Posterior cingulate gyrus (tissue), 11 donors: ENCODE results near the gene RNF186.
"Not testable (repeated sequence)": the region's sequence is repeated elsewhere in the genome, so short reads cannot be mapped to it uniquely, and the experiment has no call there.

Experiments
- DNase-seq, 10 donors: peaks; one replicate each; pipeline versions ENCODE4 v3.0.0 to v3.0.0-alpha.2; 2020 to 2021; ENCODE audit warnings: mixed read lengths in 3 of 10
- intact Hi-C: fragments of 100-400 bp; cut with DNase I; formaldehyde crosslinking; loops from one replicate; pipeline ENCODE4 v1.15.1; 2023

RNF186 gene, protein sequence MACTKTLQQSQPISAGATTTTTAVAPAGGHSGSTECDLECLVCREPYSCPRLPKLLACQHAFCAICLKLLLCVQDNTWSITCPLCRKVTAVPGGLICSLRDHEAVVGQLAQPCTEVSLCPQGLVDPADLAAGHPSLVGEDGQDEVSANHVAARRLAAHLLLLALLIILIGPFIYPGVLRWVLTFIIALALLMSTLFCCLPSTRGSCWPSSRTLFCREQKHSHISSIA

DNA sequence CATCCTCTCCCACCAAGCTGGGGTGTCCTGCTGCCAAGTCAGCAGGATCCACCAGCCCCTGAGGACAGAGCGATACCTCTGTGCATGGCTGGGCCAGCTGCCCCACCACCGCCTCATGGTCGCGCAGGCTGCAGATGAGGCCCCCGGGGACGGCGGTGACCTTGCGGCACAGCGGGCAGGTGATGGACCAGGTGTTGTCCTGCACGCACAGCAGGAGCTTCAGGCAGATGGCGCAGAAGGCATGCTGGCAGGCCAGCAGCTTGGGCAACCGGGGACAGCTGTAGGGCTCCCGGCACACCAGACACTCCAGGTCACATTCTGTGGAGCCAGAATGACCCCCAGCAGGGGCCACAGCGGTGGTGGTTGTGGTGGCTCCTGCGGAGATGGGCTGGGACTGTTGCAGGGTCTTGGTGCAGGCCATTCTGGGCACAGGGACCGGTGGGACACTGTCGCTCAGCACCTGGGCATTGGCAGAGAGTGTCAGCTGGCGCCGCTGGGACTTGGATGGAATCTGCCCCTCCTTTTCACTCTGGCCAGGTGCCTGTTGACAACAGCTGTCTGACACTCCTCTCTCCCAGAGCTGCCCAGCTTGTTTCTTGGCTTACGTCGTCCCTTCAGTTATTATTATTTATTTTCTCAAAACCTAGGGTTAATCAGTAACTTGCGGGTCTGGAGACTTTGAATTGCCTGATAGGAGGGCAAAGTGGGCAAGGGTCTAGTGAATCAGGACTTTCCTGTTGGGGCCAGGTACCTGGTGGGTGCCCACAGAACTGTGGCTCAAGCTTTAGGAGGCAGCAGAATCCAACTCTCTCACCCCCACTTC lies at the start of gene RNF186:
RNF186 (minus strand) TSS at position 603 of the 823 bp plus-strand sequence; CDS start at position 421, 182 bp downstream.
- DNase-seq = peak in 1 of 10 donors; percentile 80
- intact Hi-C loops = no loop called here

DNA sequence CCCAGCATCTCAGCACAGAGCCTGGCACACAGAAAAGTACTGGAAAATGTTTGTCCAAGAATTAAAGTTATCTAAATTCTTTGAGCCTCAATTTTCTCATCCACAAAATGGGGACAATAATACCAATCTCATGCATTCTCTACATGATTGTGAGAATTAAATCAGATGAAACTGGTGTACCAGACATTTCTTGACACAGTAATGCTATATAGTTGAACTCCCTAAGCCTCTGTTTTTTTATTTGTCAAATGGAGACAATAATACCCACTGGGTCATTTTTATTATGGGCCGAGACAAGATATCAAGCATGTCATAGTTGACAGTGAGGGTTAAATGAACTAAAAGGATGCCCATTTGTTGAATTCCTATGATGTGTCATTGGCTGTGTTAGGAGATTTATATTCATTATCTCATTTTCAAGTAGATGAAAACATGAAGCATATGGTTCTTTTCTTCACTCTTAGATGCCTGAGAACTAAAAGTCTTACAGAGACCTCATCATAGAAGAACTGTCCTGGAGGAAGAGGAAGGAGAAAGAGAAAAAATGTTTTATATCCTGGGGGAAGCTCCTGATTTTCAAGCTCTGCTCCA lies 49.6 kb upstream of the RNF186 start:
- intact Hi-C loops = no loop called here
- DNase-seq = no peak

DNA sequence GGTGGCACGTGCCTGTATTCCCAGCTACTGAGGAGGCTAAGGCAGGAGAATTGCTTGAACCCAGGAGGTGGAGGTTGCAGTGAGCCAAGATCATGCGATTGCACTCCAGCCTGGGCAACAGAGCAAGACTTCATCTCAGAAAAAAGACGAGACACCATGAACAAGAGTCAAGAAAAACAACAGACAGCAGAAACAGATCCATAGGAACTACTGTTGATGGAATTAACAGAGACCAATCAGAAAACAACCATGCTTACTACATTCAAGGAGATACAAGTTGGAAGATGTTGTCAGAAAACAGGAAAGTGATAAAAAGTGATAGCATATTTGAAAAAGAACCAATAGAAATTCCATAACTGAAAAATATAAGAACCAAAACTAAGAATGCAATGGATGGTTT lies 47.9 kb upstream of the RNF186 start:
- no peak for DNase-seq
- intact Hi-C loops = no loop called here

DNA sequence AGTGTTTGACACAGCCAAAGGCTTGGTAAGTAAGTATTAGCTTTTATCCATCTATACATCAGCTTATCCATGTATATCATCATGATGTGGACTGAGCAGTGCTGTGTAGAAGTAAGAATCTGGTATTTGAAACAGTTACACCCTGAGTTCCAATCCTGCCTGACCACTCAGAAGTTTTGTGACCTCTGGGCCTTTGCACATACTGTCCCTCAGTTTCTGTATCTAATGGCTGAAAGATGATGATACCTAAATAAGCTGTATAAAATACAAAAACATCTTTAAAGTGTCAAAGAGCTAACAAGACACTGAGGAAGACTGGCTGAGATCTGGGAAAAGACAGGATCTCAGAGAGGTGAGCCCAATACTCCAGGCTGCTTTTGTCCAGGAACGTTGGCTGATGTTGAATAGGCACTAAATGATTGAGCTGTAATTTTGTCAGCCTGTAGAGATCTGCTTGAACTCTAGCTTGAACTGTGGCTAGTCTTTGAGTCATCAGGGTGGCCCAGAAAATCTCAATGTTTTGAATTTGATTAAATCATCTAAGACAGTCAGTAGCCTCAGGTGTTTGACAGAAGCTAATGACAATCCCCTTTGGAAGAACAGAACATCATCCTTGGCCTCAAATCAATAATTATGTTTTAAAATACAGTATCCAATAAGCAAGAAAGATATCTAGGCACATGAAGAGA lies 46.9 kb upstream of the RNF186 start:
- intact Hi-C loops = no loop called here
- no peak for DNase-seq

DNA sequence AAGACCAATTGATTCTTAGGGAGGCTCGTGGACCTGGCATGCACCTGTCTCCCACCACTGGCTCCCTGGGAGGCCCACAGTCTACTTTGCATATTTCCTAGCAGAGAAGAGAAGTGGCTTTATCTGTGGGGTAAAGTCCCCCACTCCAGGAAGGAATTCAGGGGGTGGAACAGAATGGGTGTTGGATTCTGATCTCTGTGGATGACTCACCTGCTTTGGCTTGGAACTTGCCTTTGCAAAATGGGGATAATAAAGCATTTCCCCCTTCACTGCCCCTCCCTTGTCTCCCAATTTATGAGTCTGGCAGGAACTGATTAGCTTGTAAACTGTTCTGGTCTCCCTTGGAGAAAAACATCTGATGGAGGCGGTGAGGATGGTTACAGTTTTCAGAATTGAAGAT lies 46.0 kb upstream of the RNF186 start:
- DNase-seq = no peak
- intact Hi-C loops = no loop called here

DNA sequence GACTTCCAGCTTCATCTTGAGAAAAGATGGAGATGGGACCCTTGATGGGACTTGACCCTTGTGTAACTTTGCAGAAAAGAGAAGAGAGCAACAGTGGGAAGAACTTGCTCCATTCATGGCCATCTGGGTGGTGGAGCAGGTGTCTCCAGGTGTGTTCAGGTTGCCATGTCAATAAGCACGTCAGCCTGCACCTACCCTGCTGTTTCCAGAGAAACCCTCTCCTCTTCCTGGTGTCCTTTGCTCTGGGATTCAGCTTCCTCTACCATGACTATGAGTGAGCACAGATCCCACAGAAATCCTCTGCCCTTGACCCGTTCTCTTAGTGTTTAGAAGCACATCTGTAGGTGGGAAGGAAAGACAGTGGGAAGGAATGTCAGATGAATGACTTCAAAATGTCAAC lies 45.3 kb upstream of the RNF186 start:
- intact Hi-C loops = no loop called here
- no peak for DNase-seq

DNA sequence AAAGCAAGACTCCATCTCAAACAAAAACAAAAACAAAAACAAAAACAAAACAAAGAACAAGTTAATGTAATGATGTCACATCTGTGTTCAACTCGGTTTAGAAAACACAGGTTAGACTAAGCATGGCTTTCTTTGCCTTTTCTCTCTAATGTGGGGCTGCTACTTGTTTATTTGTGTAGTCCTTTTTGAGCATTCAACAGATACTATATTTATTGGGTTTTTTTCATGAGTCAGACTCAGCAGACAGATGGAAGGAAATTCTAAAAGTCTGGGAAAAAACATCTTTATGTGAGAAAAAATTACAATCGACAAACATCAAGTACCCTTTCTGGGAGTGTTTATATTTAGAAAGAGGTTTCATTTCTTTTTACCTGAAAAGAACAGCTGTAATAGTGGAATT lies 44.8 kb upstream of the RNF186 start:
- no peak for DNase-seq
- intact Hi-C loops = no loop called here

DNA sequence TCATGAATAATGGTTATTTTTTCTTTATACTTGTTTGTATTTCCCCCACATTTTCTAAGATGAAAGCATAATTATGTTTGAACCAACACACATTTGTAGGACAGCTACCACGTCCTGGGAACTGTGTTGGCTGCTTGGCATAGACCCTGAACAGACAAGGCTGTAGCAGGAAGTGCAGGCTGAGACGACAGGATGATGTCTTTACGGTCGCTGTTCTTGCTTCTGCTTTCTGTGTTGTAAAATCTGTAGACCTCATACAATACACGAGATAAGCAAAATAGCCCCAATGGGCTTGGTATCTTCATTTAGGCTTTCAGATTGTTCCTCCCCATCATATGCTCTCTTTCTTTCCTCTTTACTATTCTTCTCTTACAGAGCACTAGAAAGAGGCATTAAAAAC lies 43.8 kb upstream of the RNF186 start:
- DNase-seq = no peak
- intact Hi-C loops = no loop called here

DNA sequence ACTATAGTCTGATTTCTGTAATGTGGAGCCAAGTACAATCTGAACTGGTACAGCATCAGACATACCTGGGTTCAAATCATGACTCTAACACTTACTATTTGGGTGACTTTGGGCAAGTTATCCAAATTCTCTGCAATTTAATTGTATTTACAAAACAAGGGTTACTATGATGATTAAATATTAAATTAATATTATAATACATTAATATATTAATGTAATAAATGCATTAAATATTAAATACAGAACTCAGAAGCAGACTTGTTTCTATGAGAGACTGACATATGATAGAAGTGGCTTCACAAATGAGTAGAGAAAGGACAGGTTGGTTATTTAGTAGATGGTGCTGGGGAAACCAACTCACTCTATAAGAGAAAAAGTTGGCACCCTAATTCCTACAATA lies 39.8 kb upstream of the RNF186 start:
- DNase-seq = no peak
- intact Hi-C loops = no loop called here

DNA sequence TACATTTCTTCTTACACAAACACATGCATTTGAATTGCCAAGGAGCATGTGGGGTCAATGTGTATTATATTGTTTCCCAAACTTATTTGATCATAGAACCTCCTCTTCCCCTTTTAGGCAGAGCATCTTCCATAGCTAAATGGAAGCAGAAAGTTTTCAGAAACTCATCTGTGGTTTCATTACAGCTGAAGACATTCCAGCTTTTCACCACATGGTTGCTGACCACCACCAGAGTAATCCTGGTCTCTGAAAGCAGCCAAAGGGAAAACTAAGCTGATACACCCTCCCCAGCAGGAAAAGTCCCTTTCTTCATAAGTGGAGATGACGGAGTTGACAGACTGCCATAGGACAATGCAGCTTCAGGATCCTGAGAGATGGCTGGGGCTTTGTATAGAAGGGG lies 37.0 kb upstream of the RNF186 start:
- DNase-seq = no peak
- intact Hi-C loops = no loop called here

DNA sequence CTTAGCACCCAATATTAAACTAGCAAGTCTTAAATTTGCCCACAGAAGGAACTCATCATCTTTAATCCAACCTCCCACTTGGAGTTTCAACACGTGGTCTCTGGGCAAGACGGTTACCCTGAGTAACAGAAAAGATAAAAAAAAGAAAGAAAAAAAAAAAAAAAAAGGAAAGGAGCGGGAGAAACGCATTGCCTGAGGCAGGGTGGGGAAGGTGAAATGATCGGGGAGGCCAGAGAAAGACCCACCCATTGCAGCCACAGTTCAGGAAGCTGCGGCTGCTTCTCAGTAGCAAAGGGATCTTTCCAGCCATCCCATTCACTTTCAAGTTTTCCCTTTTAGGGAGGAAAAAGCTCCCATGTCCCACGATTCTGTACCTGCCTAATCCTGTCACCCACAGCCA lies 35.1 kb upstream of the RNF186 start:
- no peak for DNase-seq
- intact Hi-C loops = no loop called here

DNA sequence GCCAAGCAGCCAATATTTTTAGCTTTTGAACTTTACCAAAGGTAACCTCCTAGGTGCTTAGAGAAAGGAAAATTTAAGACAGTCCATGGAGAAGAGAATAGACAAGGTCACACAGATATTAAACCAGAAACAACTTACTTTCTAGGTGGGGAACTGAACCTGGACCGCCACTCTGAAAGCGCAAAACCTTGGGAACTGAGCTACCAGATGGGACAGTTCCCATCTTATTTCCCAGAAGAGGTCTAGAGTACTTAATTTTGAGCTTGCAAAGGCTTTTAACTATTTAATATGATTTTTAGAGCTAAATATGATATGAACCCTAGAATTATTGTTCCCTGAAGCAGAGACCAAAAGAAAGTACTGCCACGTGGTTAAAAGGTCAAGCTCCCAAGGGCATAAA lies 34.2 kb upstream of the RNF186 start:
- intact Hi-C loops, DNase-seq: not testable (repeated sequence)

DNA sequence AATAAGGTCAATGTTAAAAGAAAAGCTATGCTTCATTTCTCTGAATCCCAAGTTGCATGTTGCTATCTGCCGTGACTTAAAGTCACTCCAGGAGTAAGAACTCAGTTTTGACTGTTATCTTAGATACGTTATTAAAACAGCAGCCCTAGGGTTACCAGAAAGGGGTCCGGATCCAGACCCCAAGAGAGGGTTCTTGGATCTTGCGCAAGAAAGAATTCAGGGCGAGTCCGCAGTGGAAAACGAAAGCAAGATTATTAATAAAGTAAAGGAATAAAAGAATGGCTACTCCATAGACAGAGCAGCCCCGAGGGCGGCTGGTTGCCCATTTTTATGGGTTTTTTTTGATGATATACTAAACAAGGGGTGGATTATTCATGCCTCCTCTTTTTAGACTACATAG lies 32.3 kb upstream of the RNF186 start:
- DNase-seq, intact Hi-C loops: not testable (repeated sequence)

DNA sequence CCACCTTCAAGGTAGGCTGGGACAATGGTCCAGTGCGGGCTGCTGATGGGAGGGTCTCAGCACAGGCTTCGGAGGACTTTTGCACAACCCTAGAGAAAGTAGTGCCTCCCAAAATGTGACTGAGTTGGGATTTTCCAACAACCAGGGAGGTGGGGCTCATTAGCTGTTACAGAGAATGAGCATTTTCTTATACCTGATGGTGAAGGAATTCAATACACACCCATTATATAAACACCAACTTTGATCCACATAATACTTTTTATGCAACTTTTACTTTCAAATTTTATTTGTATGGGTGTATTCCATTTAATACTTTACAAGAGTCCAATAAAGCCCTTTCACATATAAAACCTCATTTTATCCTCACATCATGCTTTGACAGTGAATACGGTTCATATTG lies 31.3 kb upstream of the RNF186 start:
- no peak for DNase-seq
- intact Hi-C loops = no loop called here

DNA sequence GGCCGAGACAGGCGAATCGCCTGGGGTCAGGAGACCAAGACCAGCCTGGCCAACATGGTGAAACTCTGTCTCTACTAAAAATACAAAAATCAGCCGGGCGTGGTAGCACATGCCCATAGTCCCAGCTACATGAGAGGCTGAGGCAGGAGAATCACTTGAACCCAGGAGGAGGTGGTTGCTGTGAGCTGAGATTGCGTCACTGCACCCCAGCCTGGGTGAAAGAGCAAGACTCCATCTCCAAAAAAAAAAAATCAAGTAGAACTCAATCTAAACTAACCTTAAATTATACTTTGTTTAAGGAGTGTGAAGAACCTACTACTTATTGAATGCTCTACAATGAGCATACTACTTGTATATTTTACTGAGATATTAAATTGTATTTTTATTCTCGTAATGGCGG lies 30.5 kb upstream of the RNF186 start:
- intact Hi-C loops = no loop called here
- no peak for DNase-seq

DNA sequence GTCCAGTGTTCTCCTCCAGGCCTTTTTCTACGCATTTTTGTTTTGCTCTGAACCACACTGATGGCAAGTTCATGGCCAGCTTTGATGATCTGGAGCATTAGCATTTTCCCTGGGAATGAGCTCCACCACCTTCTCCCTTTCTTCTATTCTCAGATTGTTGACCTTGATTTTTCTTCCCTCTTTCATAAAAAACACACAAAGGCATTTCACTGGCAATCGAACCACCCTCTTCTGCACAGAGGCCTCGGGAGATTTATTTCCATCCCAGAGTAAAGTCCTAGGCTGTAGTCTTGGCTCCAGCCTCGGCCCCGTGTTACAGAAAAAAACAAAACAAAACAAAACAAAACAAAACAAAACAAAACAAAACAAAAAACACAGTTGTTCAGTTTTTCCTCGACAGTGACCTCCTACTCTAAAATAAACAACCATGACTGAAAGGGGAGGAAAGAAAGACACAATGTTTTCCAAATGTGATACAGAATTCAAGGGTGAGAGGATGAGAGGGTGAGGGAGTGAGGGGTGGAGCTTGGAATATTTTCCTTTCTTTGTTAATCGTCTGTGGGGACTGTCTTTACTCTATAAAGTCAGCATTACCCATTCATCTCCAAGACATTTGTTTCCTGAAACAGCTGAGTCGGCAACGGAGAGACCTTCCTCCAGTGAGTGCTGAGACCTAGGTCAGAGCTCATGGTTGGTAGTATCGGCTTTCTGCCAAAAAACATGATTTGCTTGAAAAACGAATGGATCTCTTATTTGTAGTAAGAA lies 29.8 kb upstream of the RNF186 start:
- intact Hi-C loops = no loop called here
- no peak for DNase-seq

DNA sequence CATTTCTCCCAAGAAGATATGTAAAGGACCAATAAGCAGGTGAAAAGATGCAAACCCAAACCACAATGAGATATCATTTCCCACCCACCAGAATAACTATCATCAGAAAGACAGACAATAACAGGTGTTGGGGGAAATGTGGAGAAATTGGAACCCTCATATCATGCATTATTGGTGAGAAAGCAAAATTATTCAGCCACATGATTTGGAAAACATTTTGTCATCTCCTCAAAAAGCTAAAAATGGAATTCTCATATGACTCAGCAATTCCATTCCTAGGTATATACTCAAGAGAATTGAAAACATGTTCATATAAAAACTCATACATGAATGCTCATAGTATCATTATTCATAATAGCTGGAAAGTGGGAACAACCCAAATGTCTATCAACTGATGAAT lies 25.1 kb upstream of the RNF186 start:
- intact Hi-C loops = no loop called here
- DNase-seq = no peak

DNA sequence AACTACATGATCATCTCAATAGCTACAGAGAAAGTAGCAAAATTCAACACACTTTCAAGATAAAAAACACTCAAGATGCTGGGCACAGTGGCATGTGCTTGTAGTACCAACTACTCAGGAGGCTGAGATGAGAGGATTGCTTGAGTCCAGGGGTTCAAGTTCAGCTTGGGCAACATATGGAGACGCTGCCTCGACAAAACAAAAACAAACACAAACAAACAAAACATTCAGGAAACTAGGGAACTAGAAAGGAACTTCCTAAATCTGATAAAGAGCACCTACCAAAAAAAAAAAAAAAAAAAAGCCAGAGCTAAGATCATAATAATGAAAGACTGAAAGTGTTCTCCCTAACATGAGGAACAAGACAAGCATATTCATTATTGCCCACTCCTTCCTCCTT lies 22.8 kb upstream of the RNF186 start:
- no peak for DNase-seq
- intact Hi-C loops = no loop called here

DNA sequence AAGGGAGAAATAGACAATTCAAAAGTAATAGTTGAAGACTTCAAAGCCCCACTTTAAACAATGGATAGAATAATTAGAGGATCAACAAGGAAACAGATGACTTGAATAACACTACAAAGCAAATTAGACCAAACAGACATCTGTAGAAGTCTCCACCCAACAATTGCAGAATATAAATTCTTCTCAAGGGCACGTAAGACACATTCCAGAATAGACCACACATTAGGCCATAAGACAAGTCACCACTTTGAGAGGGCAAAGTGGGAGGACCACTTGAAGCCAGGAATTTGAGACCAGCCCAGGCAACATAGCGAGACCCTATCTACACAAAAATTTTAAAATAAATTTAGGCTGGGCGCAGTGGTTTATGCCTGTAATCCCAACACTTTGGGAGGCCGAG lies 20.5 kb upstream of the RNF186 start:
- DNase-seq = no peak
- intact Hi-C loops = no loop called here

DNA sequence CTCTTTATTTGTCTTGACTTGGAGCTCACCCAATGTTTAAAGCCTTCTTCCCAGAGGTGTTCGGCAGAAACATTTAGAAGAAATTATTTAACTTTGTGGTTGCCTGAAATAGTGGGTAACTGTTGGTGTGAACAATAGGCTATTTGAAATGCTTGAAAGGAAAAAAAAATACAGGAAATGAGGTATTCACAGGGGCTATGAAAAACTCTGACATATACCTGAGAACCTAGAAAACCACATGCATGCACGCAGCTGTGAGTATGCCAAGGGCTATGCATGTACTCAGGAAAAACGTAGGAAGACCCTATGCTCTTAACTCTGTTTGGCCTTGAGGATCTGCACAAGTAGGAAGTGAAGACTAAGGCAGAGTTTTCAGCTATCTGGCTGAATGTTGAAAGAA lies 16.4 kb upstream of the RNF186 start:
- intact Hi-C loops = no loop called here
- no peak for DNase-seq

DNA sequence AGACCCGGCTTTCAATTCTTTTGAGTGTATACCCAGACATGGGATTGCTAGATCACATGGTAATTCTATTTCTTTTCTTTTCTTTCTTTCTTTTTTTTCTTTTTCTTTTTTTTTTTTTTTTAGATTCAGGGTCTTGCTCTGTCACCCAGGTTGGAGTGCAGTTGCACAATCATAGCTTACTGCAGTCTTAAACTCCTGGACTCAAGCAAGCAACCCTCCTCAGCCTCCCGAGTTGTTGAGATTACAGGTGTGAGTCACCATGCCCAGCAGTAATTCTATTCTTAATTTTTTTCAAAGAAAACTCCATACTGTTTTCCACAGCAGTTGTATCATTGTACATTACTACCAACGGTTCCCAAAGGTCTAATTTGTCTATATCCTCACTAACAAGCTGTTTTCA lies 13.5 kb upstream of the RNF186 start:
- no peak for DNase-seq
- intact Hi-C loops = no loop called here
